Natural killer cell (primary cell): ENCODE data around the gene MYO1E. TPM values are rescaled to one million over a fixed set of nuclear protein-coding genes. Genes with fewer than 3 reads are reported as not detected.

Experiments used
- ATAC-seq, 3 donors: fragments of 150-1000 bp in 2 of 3; fragments of 200-7000 bp in 1 of 3; cut with Tn5 transposase; 1 replicate in 1 of 3; 2 replicates in 2 of 3; pipeline ENCODE4 v1.10.0; 2021; ENCODE audit warnings: mild to moderate bottlenecking in 2 of 3, moderate library complexity in 2 of 3
- DNase-seq, 2 donors: peaks; one replicate each; pipeline versions ENCODE4 v3.0.0 to v3.0.0-alpha.2; 2013 to 2021; ENCODE audit warnings: mixed read lengths in 1 of 2
- H3K27ac ChIP-seq: one replicate; pipeline ENCODE4 v1.5.1; 2013; ENCODE audit warnings: mild to moderate bottlenecking, low read length
- H3K27me3 ChIP-seq: one replicate; pipeline ENCODE4 v1.6.1; 2013; ENCODE audit warnings: low read length; ENCODE audit not compliant: control insufficient read depth, insufficient read depth
- H3K36me3 ChIP-seq: one replicate; pipeline ENCODE4 v1.6.1; 2013; ENCODE audit warnings: low read length; ENCODE audit not compliant: control insufficient read depth, insufficient read depth
- H3K4me1 ChIP-seq: one replicate; pipeline ENCODE4 v1.6.1; 2013; ENCODE audit warnings: low read length; ENCODE audit not compliant: control insufficient read depth, insufficient read depth
- H3K4me3 ChIP-seq: one replicate; pipeline ENCODE4 v1.5.1; 2013; ENCODE audit warnings: low read length
- H3K9me3 ChIP-seq: one replicate; pipeline ENCODE4 v1.6.1; 2013; ENCODE audit warnings: low read length; ENCODE audit not compliant: control insufficient read depth, insufficient read depth
- H3K27ac Mint-ChIP-seq, 2 donors: one replicate each; pipeline ENCODE4 v1.8.0; 2022; ENCODE audit warnings: mild to moderate bottlenecking in 2 of 2, mixed read lengths in 2 of 2, moderate library complexity in 1 of 2
- H3K27me3 Mint-ChIP-seq, 2 donors: one replicate each; pipeline ENCODE4 v1.8.0; 2022; ENCODE audit warnings: low read depth in 2 of 2, mixed read lengths in 2 of 2
- H3K36me3 Mint-ChIP-seq: one replicate; pipeline ENCODE4 v1.8.0; 2022; ENCODE audit warnings: mixed read lengths
- H3K4me1 Mint-ChIP-seq, 2 donors: one replicate each; pipeline ENCODE4 v1.8.0; 2022; ENCODE audit warnings: mixed read lengths in 2 of 2
- H3K4me3 Mint-ChIP-seq: one replicate; pipeline ENCODE4 v1.8.0; 2022; ENCODE audit warnings: mild to moderate bottlenecking, moderate library complexity, mixed read lengths
- H3K9me3 Mint-ChIP-seq, 2 donors: one replicate each; pipeline ENCODE4 v1.8.0; 2022; ENCODE audit warnings: mixed read lengths in 2 of 2
- CTCF ChIP-seq: fragments of 200-600 bp; IDR thresholded peaks from one replicate; pipeline ENCODE4 v1.8.0; 2022; ENCODE audit warnings: antibody characterized with exemption
- WGBS: methylation state at CpG from one replicate; pipeline ENCODE4 v1.1.7; 2013; ENCODE audit warnings: missing lambda C conversion rate; ENCODE audit not compliant: insufficient coverage; 5-methylcytosine and 5-hydroxymethylcytosine counted together
- intact Hi-C: fragments of 100-400 bp; cut with micrococcal nuclease; formaldehyde crosslinking; loops from one replicate; pipeline ENCODE4 v1.14.2; 2022
- total RNA-seq, 4 donors: library from RNA; stranded (reverse); fragments of 120-200 nt in 1 of 4; gene quantifications; one replicate each; pipeline versions ENCODE4 v1.2.3 to v1.2.4, GENCODE V29; 2013 to 2022

MYO1E gene
- total RNA-seq, 3 donors from 2014 or later (not counting 1 experiment from before 2014, with no cell fraction given): 16.1 to 39.4 (median 22.7) TPM

- no peaks in the 10 kb centered on the region for H3K36me3 Mint-ChIP-seq
- H3K36me3 ChIP-seq: no peaks in the 10 kb centered on the region
- H3K4me3 Mint-ChIP-seq: no peak overlapping the region
- peaks cover 0 to 8% of the 10 kb centered on the region in 2 donors for H3K4me1 Mint-ChIP-seq
- 93% methylated on average over 7 of the region's 7 CpGs for WGBS
- intact Hi-C loops: no loop called here
- no peak for ATAC-seq
- DNase-seq: no peak
- no peaks in the 10 kb centered on the region for H3K27me3 Mint-ChIP-seq
- H3K4me3 ChIP-seq: no peak overlapping the region
- H3K27ac Mint-ChIP-seq: no peak overlapping the region
- no peaks in the 10 kb centered on the region for H3K4me1 ChIP-seq
- no peaks in the 10 kb centered on the region for H3K27me3 ChIP-seq
- no peak overlapping the region for H3K27ac ChIP-seq
- TF ChIP-seq CTCF: no peak
- no peaks in the 10 kb centered on the region for H3K9me3 ChIP-seq
- H3K9me3 Mint-ChIP-seq: no peaks in the 10 kb centered on the region
Measured at GRCh38 chr15:59224474-59224873, 148.2 kb downstream of the MYO1E start.

GRCh38 chr15:59223736-59224135 is 148.9 kb downstream of the MYO1E start:
- H3K36me3 ChIP-seq: no peaks in the 10 kb centered on the region
- TF ChIP-seq CTCF: no peak

GRCh38 chr15:59222906-59223550 is 149.6 kb downstream of the MYO1E start:
- no peak overlapping the region for H3K27ac ChIP-seq
- no peaks in the 10 kb centered on the region for H3K9me3 Mint-ChIP-seq
- ATAC-seq: no peak

More at GRCh38 chr15:59223736-59224135, 148.9 kb downstream of the MYO1E start:
- no peaks in the 10 kb centered on the region for H3K9me3 Mint-ChIP-seq
- H3K27me3 Mint-ChIP-seq: no peaks in the 10 kb centered on the region
- Histone ChIP-seq H3K4me3 (no peak overlapping the region), H3K9me3 (no peaks in the 10 kb centered on the region), H3K27ac (no peak overlapping the region), H3K4me1 (no peaks in the 10 kb centered on the region), H3K27me3 (no peaks in the 10 kb centered on the region)
- H3K4me1 Mint-ChIP-seq: peaks cover 0 to 8% of the 10 kb centered on the region in 2 donors
- no peak for ATAC-seq
- no peak overlapping the region for H3K4me3 Mint-ChIP-seq
- no peak overlapping the region for H3K27ac Mint-ChIP-seq
- no peaks in the 10 kb centered on the region for H3K36me3 Mint-ChIP-seq
- 79% methylated on average over 3 of the region's 3 CpGs for WGBS
- intact Hi-C loops: no loop called here
- DNase-seq: no peak

More at GRCh38 chr15:59222906-59223550, 149.6 kb downstream of the MYO1E start:
- Histone ChIP-seq H3K36me3 (no peaks in the 10 kb centered on the region), H3K27me3 (no peaks in the 10 kb centered on the region), H3K4me1 (no peaks in the 10 kb centered on the region), H3K9me3 (no peaks in the 10 kb centered on the region), H3K4me3 (no peak overlapping the region)
- no peak for DNase-seq
- Mint-ChIP-seq H3K27me3 (no peaks in the 10 kb centered on the region), H3K4me1 (peaks cover 0 to 8% of the 10 kb centered on the region in 2 donors), H3K27ac (no peak overlapping the region), H3K4me3 (no peak overlapping the region), H3K36me3 (no peaks in the 10 kb centered on the region)
- 91% methylated on average over 11 of the region's 11 CpGs for WGBS
- intact Hi-C loops: no loop called here
- TF ChIP-seq CTCF: no peak
